Fibroblast of skin of left biceps (primary cell): ENCODE measurements around the gene PPTC7.
"Not testable (repeated sequence)": the region's sequence is repeated elsewhere in the genome, so short reads cannot be mapped to it uniquely, and the experiment has no call there.

Source experiments
- DNase-seq, 2 experiments: peaks; one replicate each; pipeline ENCODE4 v3.0.0-alpha.2; 2013; ENCODE audit warnings: low read depth in 2 of 2

Gene PPTC7

DNA sequence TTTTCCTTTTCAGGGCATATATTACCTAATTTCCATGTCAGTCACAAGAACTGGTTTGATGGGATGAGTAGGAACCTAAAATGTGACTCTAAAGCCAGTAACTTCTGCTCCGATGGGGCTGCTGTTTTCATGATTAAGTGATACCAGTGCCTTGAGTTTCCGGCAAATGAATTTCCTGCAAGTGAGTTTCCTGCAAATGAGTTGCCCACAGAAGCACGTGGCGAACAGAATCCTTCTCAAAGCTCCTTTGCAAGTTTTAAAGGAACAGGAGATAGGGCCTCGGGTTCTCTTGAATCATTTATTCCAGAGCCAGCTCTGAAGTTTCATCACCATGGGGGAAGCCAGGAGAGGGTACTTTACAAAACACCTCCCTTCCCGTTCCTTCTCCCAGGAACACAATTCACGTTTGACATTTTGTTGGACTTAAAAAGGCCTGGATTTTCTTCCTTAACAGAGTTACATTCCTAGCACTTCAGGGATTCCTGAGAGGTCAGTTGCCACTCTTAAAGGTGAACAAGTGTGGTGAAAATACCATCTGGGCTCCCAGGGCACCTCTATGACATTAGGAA lies 2.2 kb upstream of the PPTC7 start:
- no peak for DNase-seq

DNA sequence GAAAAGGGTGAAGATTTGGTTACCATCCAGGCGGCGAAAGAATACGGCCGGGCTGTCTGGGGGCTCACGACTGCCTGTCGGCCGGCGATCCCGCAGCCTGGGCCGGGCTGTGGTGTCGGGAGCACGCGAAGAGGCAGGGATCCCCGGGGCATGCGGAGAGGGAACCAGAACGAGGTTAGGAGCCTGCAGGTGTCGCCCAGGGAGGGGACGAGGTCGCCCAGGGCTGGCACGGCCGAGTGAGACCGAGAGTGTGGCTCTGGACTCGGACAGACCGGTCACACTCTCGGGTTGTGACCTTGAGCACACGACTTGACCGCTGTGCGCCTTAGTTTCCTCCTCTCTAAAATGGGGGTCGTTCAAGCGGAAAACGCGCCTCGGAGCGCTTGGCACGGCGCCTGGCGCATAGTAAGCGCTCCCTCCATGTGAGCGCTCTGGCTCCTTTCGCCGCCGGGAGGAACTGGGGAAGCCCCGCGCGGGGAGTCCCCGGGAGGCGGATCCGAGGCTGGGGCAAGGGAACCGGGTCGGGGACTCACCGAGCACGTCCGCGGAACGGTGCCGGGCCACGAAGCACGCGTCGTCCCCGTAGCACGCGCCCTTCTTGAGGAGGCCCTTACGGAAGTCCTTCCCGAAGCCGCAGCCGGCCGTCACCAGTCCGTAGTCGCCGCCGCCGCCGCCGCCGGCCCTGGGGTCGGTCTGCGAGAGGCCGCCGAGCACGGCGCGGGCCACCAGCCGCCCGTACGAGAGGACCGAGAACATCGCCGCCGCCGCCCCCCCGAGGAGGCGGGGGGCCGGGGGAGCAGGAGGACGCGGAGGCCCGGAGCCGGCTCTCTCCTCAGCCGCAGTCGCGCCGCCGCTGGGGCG lies 612 bp downstream of the PPTC7 start:
- DNase-seq = no peak

DNA sequence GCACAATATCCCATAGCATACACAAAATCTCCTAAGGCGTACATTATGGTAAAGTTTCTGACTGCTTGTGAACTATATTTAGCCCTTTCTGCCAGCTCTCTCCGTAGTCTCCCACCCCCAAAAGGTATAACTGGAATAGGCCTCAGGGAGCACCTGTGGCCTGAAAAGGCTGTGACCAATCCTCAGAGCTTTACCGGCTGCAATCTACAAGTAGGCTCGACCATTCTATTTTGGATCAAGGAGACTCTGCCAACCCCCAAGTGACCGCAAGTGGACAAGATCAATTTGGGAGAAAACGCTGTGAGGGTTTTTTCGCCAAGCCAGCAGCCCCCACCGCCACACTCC lies 1.2 kb downstream of the PPTC7 start:
- no peak for DNase-seq

- DNase-seq = no peak
Observed at GRCh38 chr12:110579535-110580253, 3.4 kb downstream of the PPTC7 start.

DNA sequence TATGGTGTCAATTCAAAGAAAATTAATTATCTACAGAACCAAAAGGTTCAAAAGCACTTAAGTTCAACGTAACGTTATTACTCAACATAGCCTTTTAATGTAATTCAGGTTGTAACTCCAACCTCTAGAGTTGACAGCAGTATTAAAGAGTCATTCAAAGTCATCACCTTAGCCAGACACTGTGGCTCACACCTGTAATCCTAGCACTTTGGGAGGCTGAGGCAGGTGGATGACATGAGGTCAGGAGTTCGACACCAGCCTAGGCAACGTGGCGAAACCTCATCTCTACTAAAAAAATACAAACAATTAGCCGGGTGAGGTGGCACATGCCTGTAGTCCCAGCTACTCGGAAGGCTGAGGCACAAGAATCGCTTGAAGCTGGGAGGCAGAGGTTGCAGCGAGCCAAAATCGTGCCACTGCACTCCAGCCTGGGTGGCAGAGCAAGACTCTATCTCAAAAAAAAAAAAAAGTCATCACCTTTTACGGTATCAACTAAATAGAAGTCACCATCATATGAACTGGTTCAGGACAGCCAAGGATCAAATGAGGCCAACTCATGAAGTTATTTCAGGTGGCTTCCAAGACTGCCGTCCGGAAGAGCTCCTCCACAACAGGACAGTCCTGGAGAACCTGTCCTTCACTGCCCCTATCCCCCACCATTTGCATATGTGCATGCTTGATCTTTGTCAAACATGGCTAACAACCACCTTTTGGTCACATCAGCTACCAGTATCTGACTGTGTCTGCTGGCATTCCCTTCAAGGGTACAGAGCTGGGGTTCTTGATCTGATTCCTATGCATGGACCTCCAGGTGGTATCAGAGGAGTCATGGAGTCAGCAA lies 4.2 kb downstream of the PPTC7 start:
- no peak for DNase-seq

- DNase-seq = no peak
Observed at GRCh38 chr12:110577864-110578693, 5.0 kb downstream of the PPTC7 start.

DNA sequence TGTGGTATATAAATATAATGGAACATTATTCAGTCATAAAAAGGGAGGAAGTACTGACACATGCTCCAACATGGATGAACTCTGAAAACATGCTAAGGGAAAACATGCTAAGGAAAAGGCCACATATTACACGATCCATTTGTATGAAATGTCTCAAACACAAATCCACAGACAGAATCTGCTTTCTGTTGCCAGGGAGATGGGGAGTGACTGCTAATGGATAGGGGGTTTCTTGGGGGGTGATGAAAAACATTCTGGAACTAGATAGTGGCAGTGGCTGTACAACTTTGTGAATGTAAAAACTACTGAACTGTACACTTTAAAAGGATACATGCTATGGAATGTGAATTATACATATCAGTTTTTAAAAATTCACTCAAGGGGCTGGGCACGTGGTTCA lies 6.6 kb downstream of the PPTC7 start:
- no peak for DNase-seq

DNA sequence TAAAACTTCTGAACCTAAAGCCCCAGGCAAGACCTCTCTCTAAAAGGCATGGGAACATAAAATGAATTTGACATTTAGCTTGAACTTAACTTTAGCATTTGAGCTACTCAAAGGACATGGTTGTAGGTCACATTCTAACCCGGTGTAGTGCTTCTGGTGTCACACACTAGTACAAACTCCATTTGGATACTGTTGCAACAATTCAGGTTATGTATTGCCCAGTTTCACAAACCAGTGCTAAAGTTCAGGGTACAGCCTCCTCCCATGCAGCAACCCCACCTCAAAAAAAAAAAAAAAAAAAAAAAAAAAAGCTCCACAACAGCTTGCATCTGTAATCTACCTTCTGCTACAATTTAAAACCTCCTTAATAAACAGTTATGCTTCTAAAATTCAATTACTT lies 7.8 kb downstream of the PPTC7 start:
- DNase-seq = no peak

- not testable (repeated sequence) for DNase-seq
Observed at GRCh38 chr12:110574717-110575230, 8.3 kb downstream of the PPTC7 start.

DNA sequence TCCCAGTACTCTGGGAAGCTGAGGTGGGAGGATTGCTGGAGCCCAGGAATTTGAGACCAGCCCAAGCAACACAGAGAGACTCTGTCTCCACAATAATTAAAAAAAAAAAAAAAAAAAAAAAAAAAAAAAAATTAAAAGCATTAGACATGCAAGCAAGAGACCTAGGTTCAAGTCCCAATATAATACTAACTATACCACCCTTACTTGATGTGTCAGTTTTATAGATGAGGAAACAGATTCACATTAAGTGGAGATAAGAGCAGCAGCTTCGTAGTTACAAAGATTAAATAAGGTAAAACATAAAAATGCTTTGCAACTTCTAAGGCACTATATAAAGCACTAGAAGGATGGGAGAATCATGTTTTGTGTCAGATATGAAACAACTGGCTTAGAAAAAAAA lies 9.1 kb downstream of the PPTC7 start:
- no peak for DNase-seq

- DNase-seq = not testable (repeated sequence)
Observed at GRCh38 chr12:110570798-110571197, 12.3 kb downstream of the PPTC7 start.

DNA sequence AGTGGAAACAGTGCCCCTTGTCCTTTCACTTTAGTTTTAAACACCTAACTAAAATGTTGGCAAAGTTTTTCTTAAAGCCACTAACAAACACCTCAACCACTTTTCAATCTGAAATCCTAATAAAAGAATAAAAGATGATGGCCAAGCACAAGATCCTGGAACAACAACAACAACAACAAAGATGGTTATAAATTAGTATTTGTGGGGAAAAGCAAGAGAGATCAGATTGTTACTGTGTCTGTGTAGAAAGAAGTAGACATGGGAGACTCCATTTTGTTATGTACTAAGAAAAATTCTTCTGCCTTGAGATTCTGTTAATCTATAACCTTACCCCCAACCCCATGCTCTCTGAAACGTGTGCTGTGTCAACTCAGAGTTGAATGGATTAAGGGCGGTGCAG lies 13.3 kb downstream of the PPTC7 start:
- not testable (repeated sequence) for DNase-seq

DNA sequence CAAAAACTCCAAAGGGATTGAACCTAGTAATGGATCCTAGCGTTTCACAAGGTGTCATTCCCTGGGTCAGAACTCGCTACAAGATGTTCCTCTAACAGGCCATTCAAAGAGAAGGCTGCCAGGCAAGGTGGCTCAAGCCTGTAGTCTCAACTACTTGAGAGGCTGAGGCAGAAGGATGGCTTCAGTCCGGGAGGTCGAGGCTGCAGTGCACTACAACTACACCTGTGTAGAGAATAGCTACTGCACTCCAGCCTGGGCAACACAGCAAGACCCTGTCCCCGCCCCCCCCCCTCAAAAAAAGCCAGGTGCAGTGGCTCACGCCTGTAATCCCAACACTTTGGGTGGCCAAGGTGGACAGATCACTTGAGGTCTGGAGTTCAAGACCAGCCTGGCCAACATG lies 14.4 kb downstream of the PPTC7 start:
- no peak for DNase-seq

DNA sequence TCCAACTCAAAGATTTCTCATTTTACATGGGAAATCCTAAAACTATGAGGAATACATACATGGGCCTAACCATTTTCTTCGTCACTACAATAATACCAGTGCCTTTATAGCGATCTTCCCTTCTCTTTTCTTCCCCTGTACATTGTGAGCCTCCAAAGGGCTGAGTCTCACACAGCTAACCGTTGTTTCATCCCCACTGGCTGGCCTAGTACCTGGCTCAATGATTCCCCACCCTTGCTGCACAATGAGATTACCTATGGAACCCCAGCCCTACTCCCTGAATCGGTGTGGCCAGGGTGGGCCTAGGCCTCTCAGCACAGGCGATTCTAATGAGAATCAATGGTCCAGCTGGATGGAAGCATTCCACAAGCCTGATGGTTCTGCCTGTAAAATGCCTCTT lies 16.1 kb downstream of the PPTC7 start:
- DNase-seq = no peak

GRCh38 chr12:110565894-110566871 lies 16.9 kb downstream of the PPTC7 start:
- DNase-seq = no peak

GRCh38 chr12:110564471-110564991 lies 18.6 kb downstream of the PPTC7 start:
- DNase-seq = no peak

GRCh38 chr12:110563702-110564470 lies 19.2 kb downstream of the PPTC7 start:
- DNase-seq = no peak

DNA sequence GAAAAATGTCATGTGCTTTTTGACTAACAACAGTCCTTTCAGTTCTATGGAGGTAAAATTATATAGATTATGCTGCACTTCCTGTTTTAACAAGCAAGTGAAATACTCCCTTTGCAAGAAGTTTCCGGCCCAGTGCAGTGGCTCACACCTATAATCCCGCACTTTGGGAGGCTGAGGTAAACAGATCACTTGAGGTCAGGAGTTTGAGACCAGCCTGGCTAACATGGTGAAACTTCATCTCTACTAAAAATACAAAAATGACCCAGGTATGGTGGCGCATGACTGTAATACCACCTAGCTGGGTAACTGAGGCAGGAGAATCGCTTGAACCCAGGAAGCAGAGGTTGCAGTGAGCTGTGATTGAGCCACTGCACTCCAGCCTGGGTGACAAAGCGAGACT lies 20.7 kb downstream of the PPTC7 start:
- not testable (repeated sequence) for DNase-seq
